CD14-positive monocyte (primary cell): ENCODE data around the gene PIM3. TPM values are rescaled to one million over a fixed set of nuclear protein-coding genes. Genes with fewer than 3 reads are reported as not detected.

Experiments
- DNase-seq, 3 donors: peaks; one replicate each; pipeline ENCODE4 v3.0.0-alpha.2; 2011 to 2022
- H2AFZ ChIP-seq: 2 replicates; pipeline ENCODE4 v1.6.0; 2012; ENCODE audit warnings: mild to moderate bottlenecking, low read depth, low read length, inconsistent platforms; ENCODE audit not compliant: insufficient read depth, poor library complexity, severe bottlenecking
- H3K27ac ChIP-seq, 2 donors: 1 replicate in 1 of 2; 2 replicates in 1 of 2; pipeline ENCODE4 v1.5.1; 2012 to 2013; ENCODE audit warnings: low read length in 2 of 2, control low read depth in 1 of 2, inconsistent platforms in 1 of 2, low read depth in 1 of 2, mild to moderate bottlenecking in 1 of 2
- H3K27me3 ChIP-seq, 2 donors: one replicate each; pipeline versions ENCODE4 v1.6.0 to v1.6.1; 2011 to 2013; ENCODE audit warnings: low read length in 2 of 2; ENCODE audit not compliant: control insufficient read depth in 2 of 2, insufficient read depth in 2 of 2
- H3K36me3 ChIP-seq, 2 donors: replicated peaks in 1 of 2; 1 replicate in 1 of 2; 2 replicates in 1 of 2; pipeline versions ENCODE4 v1.5.1 to v1.6.1; 2012 to 2013; ENCODE audit warnings: low read length in 2 of 2, control low read depth in 1 of 2, inconsistent platforms in 1 of 2, mild to moderate bottlenecking in 1 of 2; ENCODE audit not compliant: insufficient read depth in 2 of 2, control insufficient read depth in 1 of 2
- H3K4me1 ChIP-seq, 2 donors: 1 replicate in 1 of 2; 2 replicates in 1 of 2; pipeline versions ENCODE4 v1.5.1 to v1.6.1; 2012 to 2013; ENCODE audit warnings: low read length in 2 of 2, control low read depth in 1 of 2, inconsistent platforms in 1 of 2, mild to moderate bottlenecking in 1 of 2, moderate library complexity in 1 of 2; ENCODE audit not compliant: insufficient read depth in 2 of 2, control insufficient read depth in 1 of 2
- H3K4me2 ChIP-seq: replicated peaks from 2 replicates; pipeline ENCODE3; 2012; ENCODE audit warnings: low read length, moderate library complexity, mild to moderate bottlenecking; ENCODE audit not compliant: poor library complexity, severe bottlenecking; ENCODE audit errors: extremely low read depth
- H3K4me3 ChIP-seq, 3 experiments: fragments of 200-600 bp in 1 of 3; sonication (generic) in 1 of 3; replicated peaks in 1 of 3; 1 replicate in 2 of 3; 2 replicates in 1 of 3; pipeline ENCODE4 v1.5.1; 2011 to 2013; ENCODE audit warnings: low read length in 3 of 3, mild to moderate bottlenecking in 3 of 3, control low read depth in 2 of 3, low read depth in 2 of 3, inconsistent platforms in 1 of 3, moderate library complexity in 1 of 3
- H3K79me2 ChIP-seq: 2 replicates; pipeline ENCODE4 v1.6.0; 2012; ENCODE audit warnings: mild to moderate bottlenecking, control low read depth, inconsistent platforms, low read length, moderate library complexity; ENCODE audit not compliant: insufficient read depth
- H3K9ac ChIP-seq: 2 replicates; pipeline ENCODE4 v1.6.0; 2017; ENCODE audit warnings: low read length, mild to moderate bottlenecking; ENCODE audit not compliant: insufficient read depth, poor library complexity, severe bottlenecking
- H3K9me3 ChIP-seq, 2 donors: replicated peaks in 1 of 2; 1 replicate in 1 of 2; 2 replicates in 1 of 2; pipeline versions ENCODE4 v1.5.1 to v1.6.1; 2012 to 2013; ENCODE audit warnings: low read length in 2 of 2, control low read depth in 1 of 2; ENCODE audit not compliant: control insufficient read depth in 1 of 2, insufficient read depth in 1 of 2
- H4K20me1 ChIP-seq: 2 replicates; pipeline ENCODE4 v1.6.0; 2012; ENCODE audit warnings: mild to moderate bottlenecking, low read length, control low read depth, moderate library complexity; ENCODE audit not compliant: insufficient read depth
- H3K27ac Mint-ChIP-seq, 7 donors: one replicate each; pipeline ENCODE4 v1.8.0; 2020; ENCODE audit warnings: mild to moderate bottlenecking in 7 of 7, mixed read lengths in 7 of 7, moderate library complexity in 6 of 7, inconsistent platforms in 2 of 7
- H3K27me3 Mint-ChIP-seq, 3 donors: one replicate each; pipeline ENCODE4 v1.8.0; 2021 to 2022; ENCODE audit warnings: low read depth in 3 of 3, mild to moderate bottlenecking in 3 of 3, mixed read lengths in 3 of 3, moderate library complexity in 3 of 3, inconsistent platforms in 1 of 3
- H3K36me3 Mint-ChIP-seq, 2 donors: one replicate each; pipeline ENCODE4 v1.8.0; 2020; ENCODE audit warnings: mixed read lengths in 2 of 2, inconsistent platforms in 1 of 2, mild to moderate bottlenecking in 1 of 2
- H3K4me1 Mint-ChIP-seq: one replicate; pipeline ENCODE4 v1.8.0; 2020; ENCODE audit warnings: mild to moderate bottlenecking, mixed read lengths
- H3K4me3 Mint-ChIP-seq, 2 donors: one replicate each; pipeline ENCODE4 v1.8.0; 2020; ENCODE audit warnings: mild to moderate bottlenecking in 2 of 2, mixed read lengths in 2 of 2, moderate library complexity in 1 of 2
- H3K9me3 Mint-ChIP-seq, 7 donors: one replicate each; pipeline ENCODE4 v1.8.0; 2020 to 2022; ENCODE audit warnings: mixed read lengths in 7 of 7, mild to moderate bottlenecking in 6 of 7, moderate library complexity in 6 of 7, inconsistent platforms in 2 of 7
- WGBS: methylation state at CpG from one replicate; pipeline ENCODE4 v1.1.5; 2013; ENCODE audit warnings: missing lambda C conversion rate; ENCODE audit not compliant: insufficient coverage; 5-methylcytosine and 5-hydroxymethylcytosine counted together
- intact Hi-C, 2 donors: fragments of 100-400 bp; cut with micrococcal nuclease; formaldehyde crosslinking; loops; one replicate each; pipeline versions ENCODE4 v1.15.0 to v1.15.1; 2023
- polyA plus RNA-seq, 3 donors: library from polyadenylated mRNA; depleted of rRNA in 1 of 3; unstranded in 2 of 3; stranded (reverse) in 1 of 3; fragments of 300-500 nt in 2 of 3; fragments of >200 nt in 1 of 3; fragmentation: Illumina TruSeq in 2 of 3; gene quantifications; 1 replicate in 2 of 3; 2 replicates in 1 of 3; pipeline ENCODE4 v1.2.3, GENCODE V29; 2012 to 2021
- TF ChIP-seq, protein P1 (sequence below): fragments of 200-600 bp; IDR thresholded peaks from one replicate; pipeline ENCODE4 v1.8.0; 2022; ENCODE audit warnings: antibody characterized with exemption, mild to moderate bottlenecking

PIM3 gene
- polyA plus RNA-seq, 3 donors = 38.8 to 135 (median 40.4) TPM

DNA sequence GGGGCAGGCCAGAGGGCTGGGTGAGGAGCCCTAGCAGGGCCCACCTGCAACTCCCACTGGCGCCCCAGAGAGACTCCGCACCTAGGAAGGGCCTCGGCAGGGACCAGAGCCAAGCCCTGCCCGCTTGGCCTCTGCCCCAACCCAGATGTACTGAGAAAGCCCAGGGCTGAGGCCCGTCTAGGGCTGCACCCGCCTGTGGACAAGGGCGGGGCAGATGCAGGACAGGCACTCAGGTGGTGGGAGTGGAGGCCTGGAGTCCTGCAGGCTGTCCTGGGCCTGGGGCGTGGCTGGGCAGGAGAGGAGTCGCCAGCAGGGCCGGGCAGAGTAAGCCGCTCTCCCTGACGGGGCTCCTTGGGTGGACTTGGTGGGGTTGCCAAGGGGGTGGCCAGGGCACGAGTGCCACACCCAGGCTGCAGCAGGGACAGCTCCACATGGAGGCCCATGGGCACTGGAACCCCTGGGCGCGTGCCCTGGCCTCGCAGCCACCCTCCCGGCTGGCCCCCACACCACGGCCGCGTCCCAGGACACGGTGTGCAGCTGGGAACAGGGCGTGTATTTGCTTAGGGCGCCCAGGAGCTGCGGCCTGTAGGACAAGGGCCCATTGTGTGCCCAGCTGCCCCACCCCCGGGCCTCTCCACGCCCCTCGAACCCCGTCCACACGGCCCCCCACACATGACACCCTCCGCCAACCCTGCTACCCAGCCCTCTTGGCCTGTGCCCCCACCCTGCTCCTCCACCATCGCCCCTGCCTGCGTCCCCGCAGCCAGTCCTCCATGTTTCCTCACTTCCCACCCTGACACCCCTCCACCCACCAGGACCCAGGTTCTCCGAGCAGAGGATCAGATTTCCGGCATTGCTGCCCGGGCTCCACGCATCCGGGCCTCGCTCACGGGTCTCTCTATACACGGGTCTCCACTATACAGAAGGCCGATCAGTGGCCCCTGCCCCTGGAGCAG lies 11.3 kb upstream of the PIM3 start:
- no peaks in the 10 kb centered on the region for H3K79me2 ChIP-seq
- H3K27ac ChIP-seq = no peak overlapping the region
- no peak overlapping the region for H3K9ac ChIP-seq
- Mint-ChIP-seq H3K9me3 (peaks cover 0 to 10% (median 4%) of the 10 kb centered on the region in 7 donors), H3K4me3 (no peak overlapping the region), H3K4me1 (peaks cover 21% of the 10 kb centered on the region), H3K36me3 (peaks cover 0 to 4% of the 10 kb centered on the region in 2 donors), H3K27me3 (peaks cover 0 to 3% (median 2%) of the 10 kb centered on the region in 3 donors), H3K27ac (no peak overlapping the region)
- H4K20me1 ChIP-seq = no peaks in the 10 kb centered on the region
- DNase-seq = no peak
- intact Hi-C loops = no loop called here
- H3K4me3 ChIP-seq = no peak overlapping the region
- WGBS = 96% methylated on average over 39 of the region's 42 CpGs
- no peaks in the 10 kb centered on the region for H3K27me3 ChIP-seq
- peaks cover 0 to 5% of the 10 kb centered on the region in 2 donors for H3K9me3 ChIP-seq
- H3K36me3 ChIP-seq = no peaks in the 10 kb centered on the region
- TF ChIP-seq, protein P1, sequence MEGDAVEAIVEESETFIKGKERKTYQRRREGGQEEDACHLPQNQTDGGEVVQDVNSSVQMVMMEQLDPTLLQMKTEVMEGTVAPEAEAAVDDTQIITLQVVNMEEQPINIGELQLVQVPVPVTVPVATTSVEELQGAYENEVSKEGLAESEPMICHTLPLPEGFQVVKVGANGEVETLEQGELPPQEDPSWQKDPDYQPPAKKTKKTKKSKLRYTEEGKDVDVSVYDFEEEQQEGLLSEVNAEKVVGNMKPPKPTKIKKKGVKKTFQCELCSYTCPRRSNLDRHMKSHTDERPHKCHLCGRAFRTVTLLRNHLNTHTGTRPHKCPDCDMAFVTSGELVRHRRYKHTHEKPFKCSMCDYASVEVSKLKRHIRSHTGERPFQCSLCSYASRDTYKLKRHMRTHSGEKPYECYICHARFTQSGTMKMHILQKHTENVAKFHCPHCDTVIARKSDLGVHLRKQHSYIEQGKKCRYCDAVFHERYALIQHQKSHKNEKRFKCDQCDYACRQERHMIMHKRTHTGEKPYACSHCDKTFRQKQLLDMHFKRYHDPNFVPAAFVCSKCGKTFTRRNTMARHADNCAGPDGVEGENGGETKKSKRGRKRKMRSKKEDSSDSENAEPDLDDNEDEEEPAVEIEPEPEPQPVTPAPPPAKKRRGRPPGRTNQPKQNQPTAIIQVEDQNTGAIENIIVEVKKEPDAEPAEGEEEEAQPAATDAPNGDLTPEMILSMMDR = no peak
- H2AFZ ChIP-seq = no peak overlapping the region
- H3K4me2 ChIP-seq = no peak overlapping the region
- H3K4me1 ChIP-seq = peaks cover 36 to 50% of the 10 kb centered on the region in 2 donors

DNA sequence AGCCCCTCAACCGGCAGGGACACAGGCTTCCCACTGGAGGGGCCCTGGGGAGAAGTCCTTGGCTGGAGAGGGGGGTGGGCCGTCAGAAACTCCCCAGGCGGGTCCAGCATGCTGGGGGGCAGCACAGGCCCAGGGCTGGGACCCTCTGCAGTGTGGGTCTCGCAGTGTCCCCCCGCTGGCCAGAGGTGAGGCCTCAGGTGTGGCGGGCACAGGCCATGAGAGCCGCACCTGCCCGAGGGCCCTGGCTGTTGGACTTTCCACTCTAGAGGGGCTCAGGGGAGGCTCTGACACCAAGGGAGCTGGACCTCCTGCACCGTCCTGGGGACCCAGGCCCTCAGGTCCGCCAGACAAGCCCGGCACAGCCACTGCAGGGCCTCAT lies 10.7 kb upstream of the PIM3 start:
- no peak overlapping the region for H3K27ac Mint-ChIP-seq
- H3K4me3 Mint-ChIP-seq = no peak overlapping the region
- Histone ChIP-seq H3K9me3 (peaks cover 0 to 5% of the 10 kb centered on the region in 2 donors), H4K20me1 (no peaks in the 10 kb centered on the region), H3K27me3 (no peaks in the 10 kb centered on the region), H3K36me3 (no peaks in the 10 kb centered on the region), H3K4me1 (peaks cover 38 to 51% of the 10 kb centered on the region in 2 donors), H3K4me2 (no peak overlapping the region), H3K27ac (no peak overlapping the region), H3K4me3 (no peak overlapping the region), H3K9ac (no peak overlapping the region), H2AFZ (no peak overlapping the region), H3K79me2 (no peaks in the 10 kb centered on the region)
- no peak for DNase-seq
- peaks cover 0 to 4% of the 10 kb centered on the region in 2 donors for H3K36me3 Mint-ChIP-seq
- TF ChIP-seq, protein P1 = no peak
- intact Hi-C loops = no loop called here
- H3K4me1 Mint-ChIP-seq = peaks cover 21% of the 10 kb centered on the region
- peaks cover 0 to 3% (median 2%) of the 10 kb centered on the region in 3 donors for H3K27me3 Mint-ChIP-seq
- H3K9me3 Mint-ChIP-seq = peaks cover 0 to 8% (median 4%) of the 10 kb centered on the region in 7 donors
- 96% methylated on average over 8 of the region's 11 CpGs for WGBS
